Neural progenitor cell (in vitro differentiated cells): ENCODE data around the gene LINC00632. TPM values are rescaled to one million over a fixed set of nuclear protein-coding genes. Genes with fewer than 3 reads are reported as not detected.

Experiments
- DNase-seq: peaks from one replicate; pipeline ENCODE4 v3.0.0-alpha.2; 2016; ENCODE audit warnings: low spot score
- H2AFZ ChIP-seq: fragments of 200-600 bp; sonication (generic); replicated peaks from 2 replicates; pipeline ENCODE4 v1.6.1; 2016; ENCODE audit warnings: antibody characterized with exemption
- H3F3A ChIP-seq: fragments of 200-600 bp; sonication (generic); 2 replicates; pipeline ENCODE4 v1.6.1; 2016; ENCODE audit warnings: antibody characterized with exemption, low read depth
- H3K27ac ChIP-seq: fragments of 200-600 bp; sonication (generic); 2 replicates; pipeline ENCODE4 v1.5.1; 2016; ENCODE audit warnings: mild to moderate bottlenecking
- H3K27me3 ChIP-seq: fragments of 200-600 bp; sonication (generic); 2 replicates; pipeline ENCODE4 v1.6.1; 2016; ENCODE audit warnings: mild to moderate bottlenecking, moderate library complexity
- H3K36me3 ChIP-seq: fragments of 200-600 bp; sonication (generic); 2 replicates; pipeline ENCODE4 v1.5.1; 2016
- H3K4me1 ChIP-seq: fragments of 200-600 bp; sonication (generic); 2 replicates; pipeline ENCODE4 v1.6.1; 2016; ENCODE audit warnings: mixed run types
- H3K4me2 ChIP-seq: fragments of 200-600 bp; sonication (generic); 2 replicates; pipeline ENCODE4 v1.6.1; 2016
- H3K4me3 ChIP-seq: fragments of 200-600 bp; sonication (generic); 2 replicates; pipeline ENCODE4 v1.5.1; 2016
- H3K79me2 ChIP-seq: fragments of 200-600 bp; sonication (generic); 2 replicates; pipeline ENCODE4 v1.6.1; 2016; ENCODE audit warnings: low read depth
- H3K9ac ChIP-seq: fragments of 200-600 bp; sonication (generic); 2 replicates; pipeline ENCODE4 v1.6.1; 2016
- H3K9me3 ChIP-seq: fragments of 200-600 bp; sonication (generic); 2 replicates; pipeline ENCODE4 v1.5.1; 2016; ENCODE audit warnings: low read depth
- H4K20me1 ChIP-seq: fragments of 200-600 bp; sonication (generic); 2 replicates; pipeline ENCODE4 v1.6.1; 2016; ENCODE audit warnings: low read depth
- H3K27ac Mint-ChIP-seq: 3 replicates; pipeline ENCODE4 v1.8.0; 2021; ENCODE audit warnings: mixed read lengths
- H3K27me3 Mint-ChIP-seq: 2 replicates; pipeline ENCODE4 v1.8.0; 2022; ENCODE audit warnings: low read depth, mild to moderate bottlenecking, inconsistent platforms, moderate library complexity, mixed read lengths; ENCODE audit not compliant: insufficient read depth
- H3K36me3 Mint-ChIP-seq: 3 replicates; pipeline ENCODE4 v1.8.0; 2021; ENCODE audit warnings: mixed read lengths
- H3K4me1 Mint-ChIP-seq: 3 replicates; pipeline ENCODE4 v1.8.0; 2021; ENCODE audit warnings: mixed read lengths
- H3K4me3 Mint-ChIP-seq: 3 replicates; pipeline ENCODE4 v1.8.0; 2021; ENCODE audit warnings: mild to moderate bottlenecking, moderate library complexity, mixed read lengths
- H3K9me3 Mint-ChIP-seq: 3 replicates; pipeline ENCODE4 v1.8.0; 2020; ENCODE audit warnings: mixed read lengths
- EZH2 ChIP-seq: fragments of 200-600 bp; sonication (generic); IDR thresholded peaks from 2 replicates; pipeline ENCODE4 v1.6.1; 2017; ENCODE audit warnings: antibody characterized with exemption, mild to moderate bottlenecking, moderate library complexity
- EZH2phosphoT487 ChIP-seq: fragments of 200-600 bp; sonication (generic); IDR thresholded peaks from 2 replicates; pipeline ENCODE4 v1.6.1; 2017; ENCODE audit warnings: antibody characterized with exemption
- total RNA-seq: library from RNA; depleted of rRNA; stranded (reverse); fragments of >200 nt; gene quantifications from 2 replicates; pipeline ENCODE4 v1.2.3, GENCODE V29; 2015; ENCODE audit warnings: low replicate concordance
- TF ChIP-seq, protein P1 (sequence below): fragments of 200-600 bp; sonication (generic); IDR thresholded peaks from 2 replicates; pipeline ENCODE4 v1.5.1; 2017; ENCODE audit warnings: antibody characterized with exemption, mild to moderate bottlenecking

LINC00632 gene
- total RNA-seq, 1 donor from 2014 or later: 12.0 TPM

DNA sequence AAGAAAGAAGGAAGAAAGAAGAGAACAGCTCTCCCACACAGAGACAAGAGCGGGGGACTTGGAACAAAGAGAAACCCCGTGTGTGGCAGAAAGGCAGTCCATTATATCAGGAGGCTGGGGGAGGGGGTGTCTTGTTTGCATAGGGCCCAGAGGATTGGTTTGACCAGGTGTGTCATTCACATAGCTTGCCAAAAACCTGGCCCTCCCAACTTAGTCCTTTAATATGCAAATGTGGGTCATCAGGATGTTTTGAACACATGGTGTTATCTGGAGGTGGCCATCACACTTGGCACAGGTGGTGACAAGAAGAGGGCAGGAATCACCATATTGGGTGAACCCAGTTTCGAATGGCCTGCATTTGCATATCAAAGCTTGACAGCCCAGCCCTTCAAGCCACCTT is 111.7 kb downstream of the LINC00632 start:
- Histone ChIP-seq H3K27ac (no peak overlapping the region), H3K27me3 (no peaks in the 10 kb centered on the region), H3K79me2 (no peaks in the 10 kb centered on the region), H3F3A (no peaks in the 10 kb centered on the region), H3K9ac (no peak overlapping the region), H3K4me3 (no peak overlapping the region), H3K4me1 (no peaks in the 10 kb centered on the region), H3K36me3 (no peaks in the 10 kb centered on the region), H3K4me2 (no peak overlapping the region), H3K9me3 (no peaks in the 10 kb centered on the region), H4K20me1 (no peaks in the 10 kb centered on the region), H2AFZ (no peak overlapping the region)
- Mint-ChIP-seq H3K36me3 (no peaks in the 10 kb centered on the region), H3K4me3 (no peak overlapping the region), H3K27ac (no peak overlapping the region), H3K9me3 (no peaks in the 10 kb centered on the region), H3K27me3 (no peaks in the 10 kb centered on the region), H3K4me1 (peaks cover 4% of the 10 kb centered on the region)
- no peak for TF ChIP-seq EZH2phosphoT487
- TF ChIP-seq, protein P1, sequence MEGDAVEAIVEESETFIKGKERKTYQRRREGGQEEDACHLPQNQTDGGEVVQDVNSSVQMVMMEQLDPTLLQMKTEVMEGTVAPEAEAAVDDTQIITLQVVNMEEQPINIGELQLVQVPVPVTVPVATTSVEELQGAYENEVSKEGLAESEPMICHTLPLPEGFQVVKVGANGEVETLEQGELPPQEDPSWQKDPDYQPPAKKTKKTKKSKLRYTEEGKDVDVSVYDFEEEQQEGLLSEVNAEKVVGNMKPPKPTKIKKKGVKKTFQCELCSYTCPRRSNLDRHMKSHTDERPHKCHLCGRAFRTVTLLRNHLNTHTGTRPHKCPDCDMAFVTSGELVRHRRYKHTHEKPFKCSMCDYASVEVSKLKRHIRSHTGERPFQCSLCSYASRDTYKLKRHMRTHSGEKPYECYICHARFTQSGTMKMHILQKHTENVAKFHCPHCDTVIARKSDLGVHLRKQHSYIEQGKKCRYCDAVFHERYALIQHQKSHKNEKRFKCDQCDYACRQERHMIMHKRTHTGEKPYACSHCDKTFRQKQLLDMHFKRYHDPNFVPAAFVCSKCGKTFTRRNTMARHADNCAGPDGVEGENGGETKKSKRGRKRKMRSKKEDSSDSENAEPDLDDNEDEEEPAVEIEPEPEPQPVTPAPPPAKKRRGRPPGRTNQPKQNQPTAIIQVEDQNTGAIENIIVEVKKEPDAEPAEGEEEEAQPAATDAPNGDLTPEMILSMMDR: no peak
- no peak for DNase-seq

DNA sequence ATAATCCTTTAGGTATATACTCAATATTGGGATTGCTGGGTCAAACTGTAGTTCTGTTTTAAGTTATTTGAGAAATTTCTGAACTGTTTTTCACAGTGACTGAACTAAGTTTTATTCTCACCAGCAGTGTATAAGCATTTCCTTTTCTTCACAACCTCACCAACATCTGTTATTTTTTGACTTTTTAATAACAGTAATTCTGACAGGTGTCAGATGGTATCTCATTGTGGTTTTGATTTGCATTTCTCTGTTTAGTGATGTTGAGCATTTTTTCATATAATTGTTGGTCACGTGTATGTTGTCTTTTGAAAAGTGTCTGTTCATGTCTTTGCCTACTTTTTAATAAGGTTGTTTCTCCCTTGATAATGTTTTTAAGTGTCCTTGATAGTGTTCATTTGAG is 112.6 kb downstream of the LINC00632 start:
- Mint-ChIP-seq H3K4me3 (no peak overlapping the region), H3K9me3 (no peaks in the 10 kb centered on the region), H3K27ac (no peak overlapping the region), H3K27me3 (no peaks in the 10 kb centered on the region), H3K4me1 (peaks cover 4% of the 10 kb centered on the region), H3K36me3 (no peaks in the 10 kb centered on the region)
- Histone ChIP-seq H3F3A (no peaks in the 10 kb centered on the region), H3K27ac (no peak overlapping the region), H3K79me2 (no peaks in the 10 kb centered on the region), H4K20me1 (no peaks in the 10 kb centered on the region), H3K36me3 (no peaks in the 10 kb centered on the region), H3K9ac (no peak overlapping the region), H3K27me3 (no peaks in the 10 kb centered on the region), H3K9me3 (no peaks in the 10 kb centered on the region), H2AFZ (no peak overlapping the region), H3K4me1 (no peaks in the 10 kb centered on the region), H3K4me2 (no peak overlapping the region), H3K4me3 (no peak overlapping the region)
- DNase-seq: no peak
- TF ChIP-seq EZH2 (no peak), EZH2phosphoT487 (no peak)
- TF ChIP-seq, protein P1: no peak

DNA sequence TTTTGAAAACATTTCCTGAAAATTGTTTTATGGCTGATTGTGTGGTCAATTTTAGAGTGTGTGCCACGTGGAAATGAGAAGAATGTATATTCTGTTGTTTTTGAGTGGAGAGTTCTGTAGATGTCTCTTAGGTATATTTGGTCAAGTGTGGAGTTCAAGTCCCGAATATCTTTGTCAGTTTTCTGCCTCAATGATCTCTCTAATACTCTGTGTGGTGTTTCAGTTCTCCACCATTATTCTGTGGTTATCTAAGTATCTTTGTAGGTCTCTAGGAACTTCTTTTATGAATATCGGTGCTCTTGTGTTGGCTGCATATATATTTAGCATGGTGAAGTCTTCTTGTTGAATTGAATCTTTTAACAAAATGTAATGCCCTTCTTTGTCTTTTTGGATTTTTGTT is 113.3 kb downstream of the LINC00632 start:
- H3K4me3 Mint-ChIP-seq: no peak overlapping the region
- no peaks in the 10 kb centered on the region for H3K79me2 ChIP-seq
- no peak for DNase-seq
- H3K36me3 Mint-ChIP-seq: no peaks in the 10 kb centered on the region
- no peak overlapping the region for H3K27ac Mint-ChIP-seq
- no peak overlapping the region for H2AFZ ChIP-seq
- no peak overlapping the region for H3K9ac ChIP-seq
- H3K9me3 Mint-ChIP-seq: no peaks in the 10 kb centered on the region
- no peaks in the 10 kb centered on the region for H4K20me1 ChIP-seq
- H3K4me3 ChIP-seq: no peak overlapping the region
- H3K9me3 ChIP-seq: no peaks in the 10 kb centered on the region
- H3K36me3 ChIP-seq: no peaks in the 10 kb centered on the region
- no peak overlapping the region for H3K27ac ChIP-seq
- H3K27me3 Mint-ChIP-seq: no peaks in the 10 kb centered on the region
- H3K4me1 ChIP-seq: no peaks in the 10 kb centered on the region
- no peaks in the 10 kb centered on the region for H3K27me3 ChIP-seq
- no peak overlapping the region for H3K4me2 ChIP-seq
- no peaks in the 10 kb centered on the region for H3F3A ChIP-seq
- H3K4me1 Mint-ChIP-seq: peaks cover 4% of the 10 kb centered on the region
- TF ChIP-seq, protein P1: no peak
- TF ChIP-seq EZH2phosphoT487: no peak
- TF ChIP-seq EZH2: no peak

DNA sequence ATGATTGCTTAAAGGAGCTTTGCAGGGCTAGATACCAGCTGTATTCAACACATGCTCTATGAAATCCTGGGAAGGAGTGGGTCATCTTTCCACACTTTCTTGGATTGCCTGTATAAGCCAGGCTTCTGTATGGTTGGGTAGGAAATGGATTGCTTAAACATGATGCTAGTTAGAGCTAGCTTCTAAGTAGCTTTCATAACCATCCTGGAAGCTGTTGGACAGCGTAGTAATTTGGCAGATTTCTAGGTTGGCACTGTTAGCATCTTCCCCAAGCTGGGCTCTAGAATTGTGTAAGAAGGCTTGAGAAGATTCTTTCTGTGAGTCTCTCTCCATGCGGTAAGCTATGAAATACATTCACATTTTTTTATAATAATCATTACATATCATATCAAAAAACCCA is 127.3 kb downstream of the LINC00632 start:
- H3K27me3 ChIP-seq: no peaks in the 10 kb centered on the region
- H3K4me3 ChIP-seq: no peak overlapping the region
- no peak for DNase-seq
- H3K27ac ChIP-seq: no peak overlapping the region
- no peaks in the 10 kb centered on the region for H3K79me2 ChIP-seq
- TF ChIP-seq EZH2phosphoT487 (no peak), EZH2 (no peak)
- TF ChIP-seq, protein P1: no peak
- no peak overlapping the region for H3K4me3 Mint-ChIP-seq
- H3K9ac ChIP-seq: no peak overlapping the region
- H3K27ac Mint-ChIP-seq: no peak overlapping the region
- H3K9me3 ChIP-seq: no peaks in the 10 kb centered on the region
- H3K4me1 Mint-ChIP-seq: no peaks in the 10 kb centered on the region
- H3K4me1 ChIP-seq: no peaks in the 10 kb centered on the region
- peaks cover 7% of the 10 kb centered on the region for H3K27me3 Mint-ChIP-seq
- H3K36me3 Mint-ChIP-seq: no peaks in the 10 kb centered on the region
- no peaks in the 10 kb centered on the region for H4K20me1 ChIP-seq
- H3K4me2 ChIP-seq: no peak overlapping the region
- H3K9me3 Mint-ChIP-seq: no peaks in the 10 kb centered on the region
- H3F3A ChIP-seq: no peaks in the 10 kb centered on the region
- H2AFZ ChIP-seq: no peak overlapping the region
- H3K36me3 ChIP-seq: no peaks in the 10 kb centered on the region
